Prostate gland (tissue), 2 donors: ENCODE data around the gene FTCD.
"Not testable (repeated sequence)": the region's sequence is repeated elsewhere in the genome, so short reads cannot be mapped to it uniquely, and the experiment has no call there.

ENCODE experiments used
- POLR2A ChIP-seq: fragments of 450-650 bp; IDR thresholded peaks from one replicate; pipeline ENCODE4 v1.6.1; 2016; ENCODE audit warnings: antibody characterized with exemption, mild to moderate bottlenecking
- TF ChIP-seq, protein P1 (sequence below), 4 experiments: fragments of 200-600 bp in 2 of 4; fragments of 450-650 bp in 2 of 4; sonication (generic) in 2 of 4; IDR thresholded peaks; 1 replicate in 3 of 4; 2 replicates in 1 of 4; pipeline ENCODE4 v1.5.1; 2016 to 2019; ENCODE audit warnings: antibody characterized with exemption in 4 of 4, mild to moderate bottlenecking in 2 of 4, moderate library complexity in 2 of 4

DNA sequence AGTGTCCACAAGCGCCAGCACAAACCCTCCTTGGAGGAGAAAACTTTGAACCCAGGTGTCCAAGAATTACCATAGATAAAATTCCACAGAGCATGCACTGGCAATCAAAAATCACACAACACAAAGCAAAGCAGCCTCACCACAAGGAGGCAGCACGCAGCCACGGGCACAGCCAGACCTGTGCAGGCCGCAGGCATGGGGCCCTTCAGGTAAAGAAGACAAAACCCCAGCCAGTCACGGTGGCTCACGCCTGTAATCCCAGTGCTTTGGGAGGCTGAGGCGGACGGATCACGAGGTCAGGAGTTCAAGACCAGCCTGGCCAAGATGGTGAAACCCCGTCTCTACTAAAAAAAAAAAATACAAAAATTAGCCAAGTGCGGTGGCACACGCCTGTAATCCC is 8.0 kb downstream of the FTCD start:
- TF ChIP-seq, protein P1, sequence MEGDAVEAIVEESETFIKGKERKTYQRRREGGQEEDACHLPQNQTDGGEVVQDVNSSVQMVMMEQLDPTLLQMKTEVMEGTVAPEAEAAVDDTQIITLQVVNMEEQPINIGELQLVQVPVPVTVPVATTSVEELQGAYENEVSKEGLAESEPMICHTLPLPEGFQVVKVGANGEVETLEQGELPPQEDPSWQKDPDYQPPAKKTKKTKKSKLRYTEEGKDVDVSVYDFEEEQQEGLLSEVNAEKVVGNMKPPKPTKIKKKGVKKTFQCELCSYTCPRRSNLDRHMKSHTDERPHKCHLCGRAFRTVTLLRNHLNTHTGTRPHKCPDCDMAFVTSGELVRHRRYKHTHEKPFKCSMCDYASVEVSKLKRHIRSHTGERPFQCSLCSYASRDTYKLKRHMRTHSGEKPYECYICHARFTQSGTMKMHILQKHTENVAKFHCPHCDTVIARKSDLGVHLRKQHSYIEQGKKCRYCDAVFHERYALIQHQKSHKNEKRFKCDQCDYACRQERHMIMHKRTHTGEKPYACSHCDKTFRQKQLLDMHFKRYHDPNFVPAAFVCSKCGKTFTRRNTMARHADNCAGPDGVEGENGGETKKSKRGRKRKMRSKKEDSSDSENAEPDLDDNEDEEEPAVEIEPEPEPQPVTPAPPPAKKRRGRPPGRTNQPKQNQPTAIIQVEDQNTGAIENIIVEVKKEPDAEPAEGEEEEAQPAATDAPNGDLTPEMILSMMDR (IDR thresholded peaks at IDR 0.05): peak; percentile 13 to 61 (median 56)
- not testable (repeated sequence) for TF ChIP-seq POLR2A
